GM21619 (cell line): ENCODE results near the gene TBCE.
"Not testable (repeated sequence)": the region's sequence is repeated elsewhere in the genome, so short reads cannot be mapped to it uniquely, and the experiment has no call there.

Source experiments
- ATAC-seq: cut with Tn5 transposase; IDR thresholded peaks from one replicate; pipeline ENCODE4 v1.9.1; 2021; ENCODE audit not compliant: unreplicated experiment

The TBCE gene

DNA sequence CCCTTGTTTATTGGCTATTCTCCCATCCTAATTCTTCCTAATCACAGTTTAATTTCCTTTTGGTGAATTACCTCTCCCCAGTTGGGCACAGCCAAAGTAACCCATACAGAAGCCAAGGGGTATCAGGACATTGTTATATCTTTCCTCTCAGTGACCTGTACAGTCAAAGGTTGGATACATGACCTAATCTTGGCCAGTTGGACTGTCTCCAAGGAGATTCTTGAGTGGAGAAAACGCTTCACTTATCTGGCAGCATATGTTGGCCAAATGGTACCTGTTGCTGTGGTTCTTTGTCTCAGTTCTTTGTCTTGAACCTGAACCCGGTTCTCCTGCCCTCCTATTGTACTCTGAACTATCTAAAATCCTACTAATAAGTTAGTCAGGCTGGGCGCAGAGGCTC lies 15.3 kb upstream of the TBCE start:
- no peak for ATAC-seq

- no peak for ATAC-seq
Observed at GRCh38 chr1:235357485-235358373, 9.5 kb upstream of the TBCE start.

- no peak for ATAC-seq
Observed at GRCh38 chr1:235358899-235359298, 8.3 kb upstream of the TBCE start.

DNA sequence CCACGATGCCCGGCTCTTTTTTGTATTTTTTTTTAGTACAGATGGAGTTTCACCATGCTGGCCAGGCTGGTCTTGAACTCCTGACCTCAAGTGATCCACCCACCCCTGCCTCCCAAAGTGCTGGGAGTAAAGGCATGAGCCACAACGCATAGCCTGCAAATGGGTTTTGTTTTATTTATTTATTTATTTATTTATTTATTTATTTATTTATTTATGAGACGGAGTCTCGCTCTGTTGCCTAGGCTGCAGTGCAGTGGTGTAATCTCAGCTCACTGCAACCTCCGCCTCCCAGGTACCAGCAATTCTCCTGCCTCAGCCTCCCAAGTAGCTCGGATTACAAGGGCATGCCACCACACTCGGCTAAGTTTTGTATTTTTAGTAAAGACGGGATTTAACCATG lies 3.0 kb upstream of the TBCE start:
- ATAC-seq, result not testable (repeated sequence)

DNA sequence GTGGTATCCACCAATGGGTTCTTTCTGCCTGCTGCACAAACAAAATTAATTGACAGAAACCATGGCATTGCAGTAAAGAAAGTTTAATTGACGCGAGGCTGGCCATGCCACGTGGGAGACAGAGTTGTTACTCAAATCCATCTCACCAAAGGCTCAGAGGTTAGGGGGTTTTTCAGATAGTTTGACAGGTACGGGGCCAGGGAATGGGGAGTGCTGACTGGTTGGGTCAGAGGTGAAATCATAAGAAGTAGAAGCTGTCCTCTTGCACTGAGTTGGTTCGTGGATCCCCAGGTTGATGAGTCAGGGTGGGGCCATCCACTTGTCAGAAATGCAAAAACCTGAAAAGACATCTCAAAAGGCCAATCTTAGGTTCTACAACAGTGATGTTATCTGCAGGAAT lies 941 bp upstream of the TBCE start:
- no peak for ATAC-seq

DNA sequence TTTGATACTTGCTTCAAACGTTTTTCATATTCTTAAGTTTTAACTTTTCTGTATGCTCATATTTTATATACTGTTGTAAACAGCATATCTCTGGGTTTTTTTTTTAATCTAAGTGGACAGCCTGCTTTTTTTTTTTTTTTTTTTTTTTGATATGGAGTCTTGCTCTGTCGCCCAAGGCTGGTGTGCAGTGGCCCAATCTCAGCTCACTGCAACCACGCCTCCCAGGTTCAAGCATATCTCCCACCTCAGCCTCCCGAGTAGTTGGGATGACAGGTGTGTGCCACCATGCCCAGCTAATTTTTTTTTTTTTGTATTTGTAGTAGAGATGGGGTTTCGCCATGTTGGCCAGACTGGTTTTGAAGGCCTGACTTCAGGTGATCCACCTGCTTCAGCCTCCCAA lies 1.2 kb downstream of the TBCE start:
- no peak for ATAC-seq

- ATAC-seq, result no peak
Observed at GRCh38 chr1:235369802-235370201, 2.6 kb downstream of the TBCE start.

GRCh38 chr1:235375919-235376605 lies 8.8 kb downstream of the TBCE start:
- no peak for ATAC-seq

DNA sequence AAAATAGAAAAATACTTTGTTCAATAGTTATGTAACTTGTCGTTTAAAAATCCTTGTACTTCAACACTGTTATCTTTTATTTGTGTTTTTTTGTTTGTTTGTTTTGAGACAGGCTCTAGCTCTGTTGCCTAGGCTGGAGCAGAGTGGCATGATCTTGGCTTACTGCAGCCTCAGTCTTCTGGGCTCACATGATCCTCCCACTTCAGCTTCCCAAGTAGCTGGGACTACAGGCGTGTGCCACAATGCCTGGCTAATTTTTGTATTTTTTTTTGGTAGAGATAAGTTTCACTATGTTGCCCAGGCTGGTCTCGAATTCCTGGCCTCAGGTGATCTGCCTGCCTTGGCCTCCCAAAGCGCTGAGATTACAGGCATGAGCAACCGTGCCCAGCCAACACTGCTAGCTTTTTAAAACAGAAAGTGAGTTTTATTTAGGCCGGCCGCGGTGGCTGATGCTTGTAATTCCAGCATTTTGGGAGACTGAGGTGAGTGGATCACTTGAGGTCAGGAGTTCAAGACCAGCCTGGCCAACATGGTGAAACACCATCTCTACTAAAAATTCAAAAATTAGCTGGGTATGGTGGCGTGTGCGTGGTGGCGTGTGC lies 11.0 kb downstream of the TBCE start:
- not testable (repeated sequence) for ATAC-seq

DNA sequence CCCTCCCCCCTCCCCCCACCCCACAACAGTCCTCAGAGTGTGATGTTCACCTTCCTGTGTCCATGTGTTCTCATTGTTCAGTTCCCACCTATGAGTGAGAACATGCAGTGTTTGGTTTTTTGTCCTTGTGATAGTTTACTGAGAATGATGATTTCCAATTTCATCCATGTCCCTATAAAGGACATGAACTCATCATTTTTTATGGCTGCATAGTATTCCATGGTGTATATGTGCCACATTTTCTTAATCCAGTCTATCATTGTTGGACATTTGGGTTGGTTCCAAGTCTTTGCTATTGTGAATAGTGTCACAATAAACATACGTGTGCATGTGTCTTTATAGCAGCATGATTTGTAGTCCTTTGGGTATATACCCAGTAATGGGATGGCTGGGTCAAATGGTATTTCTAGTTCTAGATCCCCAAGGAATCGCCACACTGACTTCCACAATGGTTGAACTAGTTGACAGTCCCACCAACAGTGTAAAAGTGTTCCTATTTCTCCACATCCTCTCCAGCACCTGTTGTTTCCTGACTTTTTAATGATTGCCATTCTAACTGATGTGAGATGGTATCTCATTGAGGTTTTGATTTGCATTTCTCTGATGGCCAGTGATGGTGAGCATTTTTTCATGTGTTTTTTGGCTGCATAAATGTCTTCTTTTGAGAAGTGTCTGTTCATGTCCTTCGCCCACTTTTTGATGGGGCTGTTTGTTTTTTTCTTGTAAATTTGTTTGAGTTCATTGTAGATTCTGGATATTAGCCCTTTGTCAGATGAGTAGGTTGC lies 14.9 kb downstream of the TBCE start:
- ATAC-seq, result not testable (repeated sequence)

GRCh38 chr1:235385633-235386032 lies 18.4 kb downstream of the TBCE start:
- ATAC-seq, result not testable (repeated sequence)

GRCh38 chr1:235391874-235392273 lies 24.6 kb downstream of the TBCE start:
- no peak for ATAC-seq

GRCh38 chr1:235397733-235398132 lies 30.5 kb downstream of the TBCE start:
- ATAC-seq, result no peak

- no peak for ATAC-seq
Observed at GRCh38 chr1:235399661-235400060, 32.4 kb downstream of the TBCE start.

DNA sequence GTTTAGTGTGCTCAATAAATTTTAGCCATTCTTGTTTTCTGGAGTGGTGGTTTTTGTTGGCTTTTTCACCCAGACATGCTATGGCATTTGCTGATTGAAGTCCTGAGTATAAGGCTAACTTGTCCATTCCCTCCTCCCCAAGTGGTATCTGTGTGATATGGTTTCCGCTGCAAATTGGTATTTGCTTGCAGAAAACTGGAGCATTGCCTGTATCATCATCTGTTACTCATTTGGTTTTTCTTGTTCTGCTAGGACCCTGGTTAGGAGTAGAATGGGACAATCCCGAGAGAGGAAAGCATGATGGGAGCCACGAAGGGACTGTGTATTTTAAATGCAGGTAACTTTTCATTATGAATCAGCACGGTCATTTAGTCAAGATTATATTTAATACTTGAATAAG lies 34.0 kb downstream of the TBCE start:
- ATAC-seq, result no peak

- no peak for ATAC-seq
Observed at GRCh38 chr1:235402457-235403200, 35.4 kb downstream of the TBCE start.

DNA sequence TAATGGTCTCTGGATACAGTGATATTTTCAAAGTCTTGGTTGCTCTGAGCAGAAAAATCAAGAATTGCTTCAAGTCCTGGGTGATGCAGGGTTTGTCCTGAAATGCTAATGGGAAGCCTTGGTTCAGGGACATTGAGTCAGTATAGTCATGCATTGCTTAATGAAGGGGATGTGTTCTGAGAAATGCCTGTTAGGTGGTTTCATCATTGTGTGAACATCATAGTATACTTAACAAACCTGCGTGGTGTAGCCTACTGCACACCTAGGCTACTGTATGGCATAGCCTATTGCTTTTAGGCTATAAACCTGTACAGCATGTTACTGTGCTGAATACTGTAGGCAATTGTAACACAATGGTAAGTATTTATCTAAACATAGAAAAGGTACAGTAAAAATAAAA lies 36.4 kb downstream of the TBCE start:
- ATAC-seq, result no peak

- ATAC-seq, result no peak
Observed at GRCh38 chr1:235404190-235404589, 37.0 kb downstream of the TBCE start.

- ATAC-seq, result no peak
Observed at GRCh38 chr1:235407419-235407818, 40.2 kb downstream of the TBCE start.

GRCh38 chr1:235408503-235408960 lies 41.3 kb downstream of the TBCE start:
- no peak for ATAC-seq
